Neural cell (in vitro differentiated cells): ENCODE results near the gene FAXC. TPM values are rescaled to one million over a fixed set of nuclear protein-coding genes. Genes with fewer than 3 reads are reported as not detected.

Experiments used
- H2AFZ ChIP-seq: fragments of 200-600, 300-800 bp; sonication (generic), shearing (Covaris generic); 2 replicates; pipeline ENCODE4 v1.6.0; 2014; ENCODE audit warnings: low read depth, mild to moderate bottlenecking, antibody characterized with exemption, low read length, moderate library complexity
- H3F3A ChIP-seq: fragments of 200-600 bp; shearing (Covaris generic); 2 replicates; pipeline ENCODE4 v1.6.1; 2016; ENCODE audit warnings: mild to moderate bottlenecking, moderate library complexity, mixed read lengths, antibody characterized with exemption, low read length; ENCODE audit not compliant: insufficient read depth, poor library complexity, severe bottlenecking
- H3K27ac ChIP-seq: fragments of 200-600, 300-800 bp; sonication (generic), shearing (Covaris generic); 2 replicates; pipeline ENCODE4 v1.5.1; 2014; ENCODE audit warnings: mild to moderate bottlenecking, low read length, moderate library complexity
- H3K27me3 ChIP-seq: fragments of 300-800, 200-600 bp; sonication (generic), shearing (Covaris generic); 2 replicates; pipeline ENCODE4 v1.6.0; 2014; ENCODE audit warnings: mild to moderate bottlenecking, low read depth, low read length, moderate library complexity; ENCODE audit not compliant: insufficient read depth
- H3K36me3 ChIP-seq: fragments of 300-800, 200-600 bp; sonication (generic), shearing (Covaris generic); 2 replicates; pipeline ENCODE4 v1.5.1; 2014; ENCODE audit warnings: mild to moderate bottlenecking, antibody characterized with exemption, low read length, moderate library complexity; ENCODE audit not compliant: insufficient read depth
- H3K4me2 ChIP-seq: fragments of 300-800, 200-600 bp; sonication (generic), shearing (Covaris generic); 2 replicates; pipeline ENCODE4 v1.6.0; 2014; ENCODE audit warnings: mild to moderate bottlenecking, low read length
- H3K4me3 ChIP-seq: fragments of 300-800, 200-600 bp; sonication (generic), shearing (Covaris generic); 2 replicates; pipeline ENCODE4 v1.5.1; 2014; ENCODE audit warnings: mild to moderate bottlenecking, low read length, moderate library complexity
- H3K79me2 ChIP-seq: fragments of 200-600 bp; shearing (Covaris generic); replicated peaks from 2 replicates; pipeline ENCODE4 v1.6.0; 2014; ENCODE audit warnings: mild to moderate bottlenecking, low read length, moderate library complexity; ENCODE audit not compliant: insufficient read depth
- H3K9ac ChIP-seq: fragments of 300-800, 200-600 bp; sonication (generic), shearing (Covaris generic); 2 replicates; pipeline ENCODE4 v1.6.1; 2016; ENCODE audit warnings: mild to moderate bottlenecking, low read length, mixed read lengths
- H3K9me2 ChIP-seq: fragments of 200-600 bp; shearing (Covaris generic); 2 replicates; pipeline ENCODE4 v1.6.1; 2016; ENCODE audit warnings: mild to moderate bottlenecking, low read length, mixed read lengths; ENCODE audit not compliant: insufficient read depth
- H3K9me3 ChIP-seq: fragments of 200-600, 300-800 bp; sonication (generic), shearing (Covaris generic); 2 replicates; pipeline ENCODE4 v1.6.1; 2016; ENCODE audit warnings: mild to moderate bottlenecking, mixed run types, low read length, moderate library complexity, mixed read lengths
- H4K20me1 ChIP-seq: fragments of 200-600 bp; shearing (Covaris generic); 2 replicates; pipeline ENCODE4 v1.6.1; 2016; ENCODE audit warnings: mild to moderate bottlenecking, mixed run types; ENCODE audit not compliant: insufficient read depth
- EP300 ChIP-seq: fragments of 450-650 bp; conservative IDR thresholded peaks from 2 replicates; pipeline ENCODE4 v1.6.1; 2014; ENCODE audit warnings: antibody characterized with exemption, mild to moderate bottlenecking, moderate library complexity; ENCODE audit not compliant: poor library complexity, severe bottlenecking
- EZH2 ChIP-seq: fragments of 200-600, 300-800 bp; shearing (Covaris generic), sonication (generic); IDR thresholded peaks from 2 replicates; pipeline ENCODE4 v1.6.1; 2014; ENCODE audit warnings: antibody characterized with exemption, low read length, borderline replicate concordance, mild to moderate bottlenecking; ENCODE audit not compliant: insufficient read depth, poor library complexity, severe bottlenecking
- MXI1 ChIP-seq: fragments of 450-650 bp; conservative IDR thresholded peaks from 2 replicates; pipeline ENCODE4 v1.6.1; 2014; ENCODE audit warnings: antibody characterized with exemption, mild to moderate bottlenecking; ENCODE audit not compliant: poor library complexity, severe bottlenecking
- POLR2AphosphoS5 ChIP-seq: IDR thresholded peaks from 2 replicates; pipeline ENCODE4 v1.6.1; 2012
- RAD21 ChIP-seq: fragments of 450-650 bp; conservative IDR thresholded peaks from 2 replicates; pipeline ENCODE4 v1.6.1; 2014; ENCODE audit warnings: antibody characterized with exemption, mild to moderate bottlenecking, moderate library complexity
- SMC3 ChIP-seq: fragments of 450-650 bp; conservative IDR thresholded peaks from 2 replicates; pipeline ENCODE4 v1.6.1; 2014; ENCODE audit warnings: antibody characterized with exemption, mild to moderate bottlenecking, moderate library complexity; ENCODE audit not compliant: poor library complexity
- TAF1 ChIP-seq: IDR thresholded peaks from 2 replicates; pipeline ENCODE4 v1.6.1; 2012; ENCODE audit warnings: low read depth
- polyA plus RNA-seq: library from polyadenylated mRNA; depleted of rRNA; stranded (reverse); fragments of >200 nt; gene quantifications from 2 replicates; pipeline ENCODE4 v1.2.3, GENCODE V29; 2014
- TF ChIP-seq, protein P1 (sequence below): fragments of 450-650 bp; IDR thresholded peaks from 2 replicates; pipeline ENCODE4 v1.5.1; 2014; ENCODE audit warnings: antibody characterized with exemption, mild to moderate bottlenecking, moderate library complexity; ENCODE audit not compliant: poor library complexity, severe bottlenecking
- TF ChIP-seq, protein P2 (sequence below): IDR thresholded peaks from 2 replicates; pipeline ENCODE4 v1.6.1; 2012; ENCODE audit warnings: borderline replicate concordance

Gene FAXC
- polyA plus RNA-seq, 1 donor from 2014 or later: 106 TPM

DNA sequence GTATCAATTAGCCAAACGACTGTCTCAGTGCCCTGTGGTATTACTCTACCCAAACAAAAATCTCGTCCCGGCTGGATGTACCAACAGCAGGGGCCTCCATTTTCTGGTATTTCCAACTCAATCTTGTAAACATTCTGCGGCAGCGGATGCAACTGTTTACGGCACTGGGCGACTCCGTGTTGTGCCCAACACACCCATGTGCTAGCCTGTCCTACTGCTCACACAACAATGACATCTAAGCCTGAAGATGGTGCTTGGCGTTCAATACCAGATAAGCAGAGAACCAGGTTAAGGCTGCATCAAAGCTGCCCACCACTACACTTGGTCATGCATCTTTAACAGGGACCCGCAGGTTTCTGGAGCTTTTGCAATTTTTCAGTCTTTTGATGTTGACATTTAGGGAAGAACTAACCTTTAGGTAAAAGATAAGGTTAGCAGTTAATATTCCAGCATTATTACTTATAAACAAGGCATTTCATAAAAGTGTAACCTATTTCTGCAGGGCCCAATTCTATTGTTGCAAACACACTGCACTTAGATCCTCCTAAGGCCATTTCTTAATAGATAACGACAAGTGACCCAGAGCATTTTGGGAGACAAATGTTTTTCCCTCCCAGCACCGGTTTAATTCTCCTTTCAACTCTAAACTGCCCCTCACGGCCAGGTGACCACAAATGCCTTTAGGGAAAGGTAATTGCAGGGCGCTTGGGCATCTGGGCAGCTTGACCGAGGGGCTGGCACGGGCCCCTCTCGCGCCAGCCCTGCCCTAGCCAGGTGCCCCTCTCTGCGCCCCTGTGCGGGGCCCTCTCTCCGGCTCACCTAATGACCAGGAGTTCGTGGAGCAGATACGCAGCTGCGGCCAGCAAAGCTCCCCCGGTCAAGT, 945 bp downstream of the FAXC start:
- no peaks in the 10 kb centered on the region for H4K20me1 ChIP-seq
- peak overlapping the region; percentile 83 for H3K27ac ChIP-seq
- no peaks in the 10 kb centered on the region for H3K27me3 ChIP-seq
- peak overlapping the region; percentile 96 for H3K4me3 ChIP-seq
- H3K79me2 ChIP-seq: peaks cover 41% of the 10 kb centered on the region
- no peaks in the 10 kb centered on the region for H3K9me3 ChIP-seq
- peak overlapping the region; percentile 96 for H3K9ac ChIP-seq
- TF ChIP-seq POLR2AphosphoS5: peak; percentile 34
- TF ChIP-seq, protein P1, sequence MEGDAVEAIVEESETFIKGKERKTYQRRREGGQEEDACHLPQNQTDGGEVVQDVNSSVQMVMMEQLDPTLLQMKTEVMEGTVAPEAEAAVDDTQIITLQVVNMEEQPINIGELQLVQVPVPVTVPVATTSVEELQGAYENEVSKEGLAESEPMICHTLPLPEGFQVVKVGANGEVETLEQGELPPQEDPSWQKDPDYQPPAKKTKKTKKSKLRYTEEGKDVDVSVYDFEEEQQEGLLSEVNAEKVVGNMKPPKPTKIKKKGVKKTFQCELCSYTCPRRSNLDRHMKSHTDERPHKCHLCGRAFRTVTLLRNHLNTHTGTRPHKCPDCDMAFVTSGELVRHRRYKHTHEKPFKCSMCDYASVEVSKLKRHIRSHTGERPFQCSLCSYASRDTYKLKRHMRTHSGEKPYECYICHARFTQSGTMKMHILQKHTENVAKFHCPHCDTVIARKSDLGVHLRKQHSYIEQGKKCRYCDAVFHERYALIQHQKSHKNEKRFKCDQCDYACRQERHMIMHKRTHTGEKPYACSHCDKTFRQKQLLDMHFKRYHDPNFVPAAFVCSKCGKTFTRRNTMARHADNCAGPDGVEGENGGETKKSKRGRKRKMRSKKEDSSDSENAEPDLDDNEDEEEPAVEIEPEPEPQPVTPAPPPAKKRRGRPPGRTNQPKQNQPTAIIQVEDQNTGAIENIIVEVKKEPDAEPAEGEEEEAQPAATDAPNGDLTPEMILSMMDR: no peak
- TF ChIP-seq, protein P2, sequence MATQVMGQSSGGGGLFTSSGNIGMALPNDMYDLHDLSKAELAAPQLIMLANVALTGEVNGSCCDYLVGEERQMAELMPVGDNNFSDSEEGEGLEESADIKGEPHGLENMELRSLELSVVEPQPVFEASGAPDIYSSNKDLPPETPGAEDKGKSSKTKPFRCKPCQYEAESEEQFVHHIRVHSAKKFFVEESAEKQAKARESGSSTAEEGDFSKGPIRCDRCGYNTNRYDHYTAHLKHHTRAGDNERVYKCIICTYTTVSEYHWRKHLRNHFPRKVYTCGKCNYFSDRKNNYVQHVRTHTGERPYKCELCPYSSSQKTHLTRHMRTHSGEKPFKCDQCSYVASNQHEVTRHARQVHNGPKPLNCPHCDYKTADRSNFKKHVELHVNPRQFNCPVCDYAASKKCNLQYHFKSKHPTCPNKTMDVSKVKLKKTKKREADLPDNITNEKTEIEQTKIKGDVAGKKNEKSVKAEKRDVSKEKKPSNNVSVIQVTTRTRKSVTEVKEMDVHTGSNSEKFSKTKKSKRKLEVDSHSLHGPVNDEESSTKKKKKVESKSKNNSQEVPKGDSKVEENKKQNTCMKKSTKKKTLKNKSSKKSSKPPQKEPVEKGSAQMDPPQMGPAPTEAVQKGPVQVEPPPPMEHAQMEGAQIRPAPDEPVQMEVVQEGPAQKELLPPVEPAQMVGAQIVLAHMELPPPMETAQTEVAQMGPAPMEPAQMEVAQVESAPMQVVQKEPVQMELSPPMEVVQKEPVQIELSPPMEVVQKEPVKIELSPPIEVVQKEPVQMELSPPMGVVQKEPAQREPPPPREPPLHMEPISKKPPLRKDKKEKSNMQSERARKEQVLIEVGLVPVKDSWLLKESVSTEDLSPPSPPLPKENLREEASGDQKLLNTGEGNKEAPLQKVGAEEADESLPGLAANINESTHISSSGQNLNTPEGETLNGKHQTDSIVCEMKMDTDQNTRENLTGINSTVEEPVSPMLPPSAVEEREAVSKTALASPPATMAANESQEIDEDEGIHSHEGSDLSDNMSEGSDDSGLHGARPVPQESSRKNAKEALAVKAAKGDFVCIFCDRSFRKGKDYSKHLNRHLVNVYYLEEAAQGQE: peak; percentile 7
- H2AFZ ChIP-seq: peak overlapping the region; percentile 89
- peak overlapping the region; percentile 99 for H3K4me2 ChIP-seq
- no peaks in the 10 kb centered on the region for H3K9me2 ChIP-seq
- no peaks in the 10 kb centered on the region for H3K36me3 ChIP-seq
- H3F3A ChIP-seq: no peaks in the 10 kb centered on the region

DNA sequence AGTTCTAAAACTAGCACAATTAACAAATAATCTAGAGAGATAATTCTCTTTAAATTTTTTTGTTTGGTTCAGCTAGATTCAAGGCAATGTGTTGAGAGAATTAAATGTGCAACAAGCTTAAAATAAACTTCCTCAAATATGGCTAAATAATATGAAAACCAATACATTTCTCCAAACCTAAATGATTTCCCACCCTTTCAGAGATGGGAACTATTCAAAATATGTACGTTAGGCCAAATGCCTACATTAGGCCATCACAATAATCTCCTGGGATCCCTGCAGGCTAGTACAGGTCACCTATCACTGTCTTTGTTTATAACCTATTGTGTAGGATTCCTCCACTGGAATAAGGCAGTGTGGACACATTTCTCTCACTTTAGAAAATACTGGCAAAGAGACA, 1.7 kb downstream of the FAXC start:
- peak overlapping the region; percentile 99 for H3K4me2 ChIP-seq
- peak overlapping the region; percentile 96 for H3K4me3 ChIP-seq
- H3K9me2 ChIP-seq: no peaks in the 10 kb centered on the region
- no peaks in the 10 kb centered on the region for H3F3A ChIP-seq
- H3K27me3 ChIP-seq: no peaks in the 10 kb centered on the region
- H2AFZ ChIP-seq: peak overlapping the region; percentile 89
- TF ChIP-seq, protein P1: no peak
- TF ChIP-seq RAD21: no peak
- TF ChIP-seq POLR2AphosphoS5: no peak
- TF ChIP-seq MXI1: no peak
- TF ChIP-seq, protein P2: no peak
- TF ChIP-seq EZH2: no peak
- no peak for TF ChIP-seq EP300
- TF ChIP-seq TAF1: no peak
- TF ChIP-seq SMC3: no peak
- H3K9me3 ChIP-seq: no peaks in the 10 kb centered on the region
- peak overlapping the region; percentile 83 for H3K27ac ChIP-seq
- H3K79me2 ChIP-seq: peaks cover 41% of the 10 kb centered on the region
- H3K36me3 ChIP-seq: no peaks in the 10 kb centered on the region
- H4K20me1 ChIP-seq: no peaks in the 10 kb centered on the region
- H3K9ac ChIP-seq: peak overlapping the region; percentile 96
